ENCODE measurements around the gene ARHGEF17. TPM values are rescaled to one million over a fixed set of nuclear protein-coding genes. Genes with fewer than 3 reads are reported as not detected.
"Not testable (repeated sequence)": the region's sequence is repeated elsewhere in the genome, so short reads cannot be mapped to it uniquely, and the experiment has no call there.

The ARHGEF17 gene
- total RNA-seq, 1 donor from 2014 or later: 16.3 TPM

DNA sequence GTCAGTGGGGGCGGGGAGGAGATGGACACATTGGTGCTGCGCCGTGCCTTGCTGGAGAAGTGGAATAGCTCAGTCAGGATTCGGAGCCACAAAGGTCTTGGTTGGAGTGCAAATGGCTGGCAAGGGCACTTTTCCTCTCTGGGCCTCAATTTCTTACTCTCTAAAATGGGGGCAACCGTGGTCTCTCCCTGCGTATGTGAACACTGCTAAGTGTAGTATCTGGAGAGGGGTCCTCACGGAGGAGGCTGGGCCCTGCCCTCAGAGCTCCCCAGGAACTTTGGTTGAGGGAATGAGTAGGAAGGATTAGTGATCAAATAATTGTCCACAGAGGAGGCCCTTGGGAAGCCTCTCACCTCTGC lies 35.4 kb upstream of the ARHGEF17 start:
- no peak for FAIRE-seq
- DNase-seq (ENCODE audit: low spot score in 2 of 2): no peak

DNA sequence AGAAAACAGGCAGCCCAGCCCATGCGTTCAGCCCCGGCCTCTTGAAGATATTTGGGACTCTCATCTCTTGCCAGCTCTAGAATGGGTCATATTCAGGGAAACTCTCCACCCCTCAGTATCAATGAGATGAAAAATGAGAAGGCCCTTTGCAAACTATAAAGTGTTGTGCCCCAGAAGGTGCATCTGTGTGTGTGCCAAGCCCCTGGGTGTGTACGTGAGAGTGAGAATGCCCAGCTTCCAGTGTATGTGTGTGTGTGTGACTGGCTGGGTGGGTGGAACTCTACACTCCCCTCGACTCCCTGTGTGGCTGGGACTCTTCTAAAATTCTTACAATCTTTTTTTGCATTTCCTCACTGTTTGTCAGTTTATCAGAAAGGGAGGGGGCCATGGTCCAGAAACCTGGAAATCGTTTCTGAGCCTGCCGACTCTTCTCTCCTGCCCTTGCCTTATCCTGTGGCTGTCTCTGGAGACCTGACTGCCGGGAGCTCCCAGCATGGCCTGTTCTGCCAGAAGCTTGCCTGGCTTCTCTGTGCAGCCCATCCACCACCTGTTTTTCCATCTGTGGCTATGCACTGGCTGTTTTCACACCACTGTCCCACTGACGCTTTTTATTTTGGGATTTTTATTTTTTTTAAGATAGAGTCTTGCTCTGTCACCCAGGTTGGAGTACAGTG lies 34.7 kb upstream of the ARHGEF17 start:
- no peak for FAIRE-seq
- DNase-seq (ENCODE audit: low spot score in 2 of 2): no peak

DNA sequence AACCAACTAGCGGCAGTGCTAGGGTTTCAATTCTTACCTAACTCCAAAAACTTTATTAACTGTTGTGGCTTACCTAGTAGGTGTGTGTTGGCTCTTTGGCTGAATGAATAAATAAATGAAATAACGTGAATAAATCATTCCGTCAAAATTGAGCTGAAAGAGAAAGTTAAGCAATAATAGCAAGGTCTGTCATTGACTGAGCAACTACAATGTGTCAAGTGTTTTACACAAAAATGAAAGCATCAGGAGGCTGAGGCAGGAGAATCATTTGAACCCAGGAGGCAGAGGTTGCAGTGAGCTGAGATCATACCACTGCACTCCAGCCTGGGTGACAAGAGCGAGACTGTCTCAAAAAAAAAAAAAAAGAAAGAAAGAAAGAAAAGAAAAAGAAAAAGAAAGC lies 33.9 kb upstream of the ARHGEF17 start:
- DNase-seq (ENCODE audit: low spot score in 2 of 2); FAIRE-seq: not testable (repeated sequence)

DNA sequence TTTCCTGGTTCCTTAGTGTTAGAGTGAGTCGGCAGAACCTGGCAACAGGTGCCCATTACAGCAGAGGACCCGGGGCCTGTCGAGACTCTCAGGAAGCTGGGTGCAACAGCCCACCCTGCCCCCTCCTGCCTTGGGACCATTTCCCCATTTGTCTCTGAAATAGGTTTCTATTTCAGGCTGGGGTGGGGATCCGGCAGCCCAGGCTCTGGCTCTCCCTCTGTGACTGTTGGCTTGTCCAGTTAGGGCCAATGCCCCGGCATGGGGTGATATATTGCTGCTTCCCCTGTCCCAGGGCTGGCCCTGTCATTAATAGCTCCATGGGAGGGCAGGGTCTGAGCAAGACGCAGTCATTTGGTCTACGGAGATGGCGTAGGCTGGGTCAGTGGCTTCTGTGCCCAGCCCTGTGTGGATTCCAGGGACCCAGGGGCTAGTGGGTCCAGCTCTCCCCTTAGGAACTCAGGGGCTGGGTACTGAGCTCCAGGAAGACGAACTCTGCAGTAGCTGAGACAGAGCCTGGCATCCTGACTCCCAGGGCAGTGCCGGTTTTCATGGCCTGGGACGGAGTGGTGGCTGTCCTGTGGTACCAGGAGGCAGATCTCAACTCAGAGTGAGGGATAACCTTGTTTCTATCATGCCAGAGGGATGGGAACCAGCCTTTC lies 33.2 kb upstream of the ARHGEF17 start:
- FAIRE-seq (no peak), DNase-seq (ENCODE audit: low spot score in 2 of 2) (no peak)

DNA sequence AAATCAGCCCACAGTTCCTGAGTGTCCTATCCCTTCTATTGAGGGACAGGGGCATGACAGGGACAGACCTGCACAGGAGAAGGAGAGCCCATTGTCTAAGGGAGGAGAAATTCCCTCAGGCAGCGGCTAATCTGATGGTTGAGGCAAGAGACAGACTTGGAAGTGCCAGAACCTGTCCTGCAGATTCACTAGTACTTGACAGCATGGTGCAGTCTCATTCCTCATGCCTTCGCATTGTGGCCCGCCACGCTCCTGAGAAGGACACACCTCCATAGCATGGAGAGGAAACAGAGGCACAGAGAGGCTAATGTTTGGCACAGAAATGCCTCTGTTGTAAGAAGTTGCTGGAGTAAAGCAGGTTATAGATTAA lies 32.7 kb upstream of the ARHGEF17 start:
- no peak for FAIRE-seq
- DNase-seq (ENCODE audit: low spot score in 2 of 2): no peak

DNA sequence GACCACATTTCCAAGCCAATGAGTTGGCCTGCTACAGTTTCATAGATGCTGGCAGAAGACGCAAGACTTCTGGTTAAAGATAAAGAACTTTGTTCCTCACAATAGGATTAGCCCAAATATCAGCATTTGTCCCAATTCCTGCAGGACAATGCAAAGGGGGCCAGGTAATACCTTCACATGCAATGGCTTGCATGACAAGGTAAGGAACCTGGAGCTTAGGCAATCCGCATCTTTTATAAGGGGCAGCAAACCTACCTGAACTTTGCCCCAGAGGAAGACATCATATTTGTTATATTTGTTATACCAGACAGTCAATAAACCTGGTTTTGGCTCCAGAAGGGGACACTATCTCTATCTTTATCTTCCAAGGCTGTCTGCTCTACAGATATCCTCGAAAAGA lies 30.6 kb upstream of the ARHGEF17 start:
- FAIRE-seq: no peak
- no peak for DNase-seq (ENCODE audit: low spot score in 2 of 2)

DNA sequence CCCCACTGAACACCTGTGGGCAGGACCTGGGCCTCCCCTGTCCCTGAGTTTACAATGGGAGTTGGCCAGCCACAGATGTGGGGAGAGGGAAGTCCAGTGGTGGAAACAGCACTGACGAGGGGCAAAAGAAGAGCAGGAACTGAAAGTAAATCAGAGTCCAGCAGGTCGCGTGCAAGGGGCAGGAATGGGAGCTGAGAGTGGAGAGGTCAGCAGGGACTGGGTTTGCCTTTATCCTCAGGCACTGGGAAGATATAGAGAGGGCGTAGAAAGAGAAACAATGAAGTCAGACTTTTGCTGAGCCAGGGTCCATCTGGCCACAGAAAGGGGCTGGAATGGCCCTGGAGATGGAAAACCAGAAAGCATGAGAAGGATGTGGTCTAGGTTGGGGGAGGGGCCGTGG lies 27.4 kb upstream of the ARHGEF17 start:
- no peak for DNase-seq (ENCODE audit: low spot score in 2 of 2)
- FAIRE-seq: no peak

DNA sequence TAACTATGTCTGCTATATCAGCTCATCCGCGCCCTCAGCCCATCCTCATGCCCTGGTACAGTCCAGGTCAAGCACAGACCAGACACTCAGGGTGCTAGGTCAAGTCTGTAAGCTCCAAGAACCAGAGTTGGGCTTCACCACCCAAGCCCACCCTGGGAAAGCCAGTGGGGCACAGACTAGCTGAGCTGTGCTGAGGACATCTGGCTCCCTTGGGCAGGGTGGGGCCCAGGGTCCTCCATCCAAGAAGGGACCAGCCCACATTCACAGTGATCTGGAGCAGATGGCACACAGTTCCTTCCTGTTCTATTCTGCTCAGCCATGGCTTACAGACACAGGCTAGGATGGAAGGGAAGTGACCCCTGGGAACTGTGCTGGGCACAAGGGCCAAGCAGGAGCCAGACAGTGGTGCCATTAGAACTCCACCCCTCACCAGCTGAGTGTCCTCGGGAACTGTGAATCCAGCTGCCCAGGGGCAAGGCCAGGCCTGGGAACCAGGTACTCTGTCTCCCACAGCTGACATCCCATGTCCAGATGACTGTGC lies 26.8 kb upstream of the ARHGEF17 start:
- DNase-seq (ENCODE audit: low spot score in 2 of 2) (no peak), FAIRE-seq (no peak)

DNA sequence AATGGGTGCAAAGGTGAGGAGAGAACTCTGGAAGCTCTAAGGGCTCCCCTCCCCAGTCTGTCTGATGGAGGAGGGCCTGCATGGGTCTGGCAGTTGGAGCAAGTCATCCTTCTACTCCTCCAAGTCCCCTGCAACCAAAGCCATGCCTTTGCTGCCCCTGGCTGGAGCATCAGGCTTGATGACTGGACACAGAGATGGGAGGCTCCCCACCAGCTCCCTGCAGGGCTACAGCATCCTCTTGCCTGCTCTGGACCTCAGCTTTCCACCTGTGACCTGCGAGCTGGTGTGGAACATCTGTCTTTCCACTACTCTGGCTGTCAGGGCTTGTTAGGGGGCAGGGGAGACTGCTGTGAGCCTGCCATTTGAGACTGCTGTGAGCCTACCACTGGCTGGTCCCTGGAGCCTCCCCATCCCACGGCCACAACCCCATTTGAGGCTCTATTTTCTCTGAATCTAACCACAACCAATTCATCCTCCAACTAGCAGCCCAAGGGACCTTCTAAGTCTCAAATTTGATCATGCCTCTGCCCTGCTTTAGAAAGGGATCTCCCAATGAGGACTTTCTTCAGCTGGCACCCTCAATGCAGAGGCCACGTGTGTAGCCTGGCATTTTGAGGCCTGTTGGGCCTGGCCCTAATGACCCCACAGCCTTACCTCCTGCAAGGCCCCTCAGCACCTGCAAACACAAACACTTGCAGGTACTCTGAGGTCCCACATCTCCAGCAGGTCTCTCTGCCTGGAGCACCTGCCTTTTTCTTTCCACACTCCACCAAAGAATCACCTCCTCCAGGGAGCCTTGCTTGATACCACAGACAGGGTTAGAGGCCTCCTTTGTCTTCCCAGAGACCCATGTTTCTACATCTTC lies 26.0 kb upstream of the ARHGEF17 start:
- FAIRE-seq: no peak

DNA sequence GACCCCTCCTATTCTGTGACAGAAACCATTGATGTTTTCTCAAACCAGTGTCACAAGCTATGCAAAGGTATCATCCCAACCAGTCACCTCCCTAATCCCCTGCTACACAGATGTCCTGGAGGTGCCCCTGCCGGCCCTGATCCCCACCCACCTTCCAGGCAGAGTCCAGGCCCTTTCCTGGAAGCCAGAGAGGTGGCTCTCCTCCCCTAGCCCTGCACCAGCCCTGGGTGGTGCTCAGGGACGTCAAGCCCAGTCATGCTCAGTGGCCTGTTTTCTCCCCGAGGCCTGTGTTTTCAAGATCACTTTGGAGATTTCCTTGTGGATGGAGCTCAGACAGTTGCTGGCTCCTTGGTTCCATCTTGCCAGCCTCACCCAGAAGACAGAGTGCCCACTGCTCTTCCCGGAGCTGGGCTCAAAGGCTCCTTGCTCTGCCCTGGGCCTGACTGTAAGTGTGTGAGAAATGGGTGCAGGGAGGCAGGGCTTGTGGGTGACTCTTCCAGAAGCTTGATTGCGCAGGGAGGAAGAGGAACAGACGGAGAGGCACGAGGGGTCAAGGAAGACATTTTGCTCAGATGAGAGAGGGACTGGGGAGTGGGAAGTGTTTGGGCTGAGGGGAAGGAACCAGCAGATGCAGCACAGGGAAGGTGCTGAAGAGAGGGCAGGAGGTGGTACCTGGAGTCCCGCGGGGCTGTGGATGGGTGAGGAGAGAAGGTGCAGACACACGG lies 24.6 kb upstream of the ARHGEF17 start:
- FAIRE-seq (no peak), DNase-seq (ENCODE audit: low spot score in 2 of 2) (no peak)

More for the DNA sequence above, 26.0 kb upstream of the ARHGEF17 start:
- no peak for DNase-seq (ENCODE audit: low spot score in 2 of 2)

DNA sequence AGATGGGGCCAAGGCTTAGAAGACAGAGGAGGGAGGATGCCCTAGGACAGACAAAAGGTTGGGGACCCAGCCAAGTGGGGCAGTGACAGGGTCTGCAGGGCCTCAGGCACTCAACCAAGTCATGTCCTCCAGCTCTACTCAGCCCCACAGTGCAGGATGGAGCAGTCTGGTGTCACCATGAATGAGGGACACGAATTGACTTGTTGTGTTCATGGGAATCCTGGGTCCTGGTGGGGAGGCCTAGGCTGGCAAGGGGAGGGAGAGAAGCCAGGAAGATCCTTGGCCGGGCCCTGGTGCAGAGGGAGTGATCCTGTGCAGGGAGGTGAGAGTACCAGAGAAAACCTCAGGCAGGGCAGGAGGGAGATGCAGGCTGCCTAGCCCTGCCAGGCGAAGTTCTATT lies 24.0 kb upstream of the ARHGEF17 start:
- no peak for FAIRE-seq
- no peak for DNase-seq (ENCODE audit: low spot score in 2 of 2)

DNA sequence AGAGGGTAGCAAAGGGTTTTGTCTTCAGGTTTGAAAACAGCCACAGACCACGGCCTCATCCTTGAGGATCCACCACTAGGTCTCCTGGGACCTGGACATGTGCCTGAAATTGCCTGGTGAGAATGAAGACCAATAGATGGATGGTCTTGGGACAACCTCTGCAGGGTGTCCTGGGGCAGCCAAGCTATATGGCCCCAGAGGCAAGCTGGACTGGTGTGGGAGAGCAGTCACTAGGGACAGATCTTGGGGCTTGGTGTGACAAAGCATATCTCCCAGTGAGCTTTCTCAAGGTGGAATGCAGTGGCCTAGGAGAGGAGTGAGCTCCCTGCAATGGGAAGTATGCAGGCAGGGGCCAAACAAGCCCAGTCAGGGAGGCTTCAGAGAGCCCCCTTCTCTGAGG lies 22.4 kb upstream of the ARHGEF17 start:
- no peak for FAIRE-seq
- DNase-seq (ENCODE audit: low spot score in 2 of 2): no peak

DNA sequence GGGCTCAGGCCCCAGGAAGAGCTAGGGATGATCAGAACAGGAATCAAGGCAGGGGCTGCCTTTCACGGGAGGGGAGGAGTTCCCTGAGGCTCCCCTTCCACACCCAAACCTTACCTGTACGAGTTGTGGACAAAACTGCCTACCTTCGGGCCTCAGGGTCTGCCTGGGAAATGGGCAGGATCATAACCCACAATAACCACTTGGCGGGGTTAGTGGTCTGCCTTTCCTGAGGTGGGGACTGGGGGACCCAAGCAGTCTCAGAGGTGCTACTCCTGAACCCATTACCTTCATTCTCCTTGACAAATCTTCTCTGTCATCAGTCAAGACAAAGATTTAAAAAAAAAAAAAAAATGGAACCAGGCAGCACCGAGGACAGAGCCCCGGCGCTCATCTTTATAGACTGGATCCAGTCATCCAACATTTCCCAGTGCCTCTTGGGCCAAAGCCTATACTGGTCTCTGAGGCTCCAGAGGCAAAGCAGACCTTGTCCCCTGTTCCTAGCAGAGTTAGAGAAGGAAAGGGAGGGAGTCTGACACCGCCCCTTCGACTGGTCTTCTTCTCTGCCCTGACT lies 21.8 kb upstream of the ARHGEF17 start:
- FAIRE-seq (no peak), DNase-seq (ENCODE audit: low spot score in 2 of 2) (no peak)

DNA sequence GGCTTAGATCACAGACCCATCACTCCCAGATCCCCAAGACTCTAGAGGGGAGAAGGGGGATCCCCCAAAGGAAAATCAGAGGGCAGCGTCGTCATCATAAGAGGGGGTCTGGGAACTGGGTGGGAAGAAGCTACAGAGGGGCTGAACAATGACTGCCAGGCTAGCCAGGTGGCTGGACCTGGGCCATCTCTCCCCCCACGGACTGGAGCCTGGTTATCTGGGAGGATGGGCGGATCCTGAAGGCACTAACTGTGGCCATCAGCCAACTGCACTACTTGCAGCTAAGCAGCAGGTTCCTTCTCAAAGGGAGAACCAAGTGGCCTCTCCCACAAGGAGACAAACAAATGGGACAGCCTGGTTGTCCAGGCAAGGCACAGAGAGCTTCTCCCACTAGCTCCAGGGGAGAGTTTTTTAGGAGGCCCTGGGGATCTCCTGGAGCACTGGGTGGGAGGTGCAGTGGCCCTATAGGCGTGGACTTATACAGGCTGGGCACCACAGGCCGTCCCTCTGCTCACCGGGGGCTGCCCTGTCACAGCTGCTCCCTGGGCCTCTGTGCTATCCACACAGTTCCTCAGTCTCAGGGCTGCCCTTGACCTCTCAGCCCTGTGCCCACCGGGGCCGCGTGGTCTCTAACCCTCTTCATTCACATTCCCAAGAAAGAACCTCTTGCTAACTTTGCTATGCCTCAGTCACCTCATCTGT lies 20.5 kb upstream of the ARHGEF17 start:
- DNase-seq (ENCODE audit: low spot score in 2 of 2): no peak
- no peak for FAIRE-seq

DNA sequence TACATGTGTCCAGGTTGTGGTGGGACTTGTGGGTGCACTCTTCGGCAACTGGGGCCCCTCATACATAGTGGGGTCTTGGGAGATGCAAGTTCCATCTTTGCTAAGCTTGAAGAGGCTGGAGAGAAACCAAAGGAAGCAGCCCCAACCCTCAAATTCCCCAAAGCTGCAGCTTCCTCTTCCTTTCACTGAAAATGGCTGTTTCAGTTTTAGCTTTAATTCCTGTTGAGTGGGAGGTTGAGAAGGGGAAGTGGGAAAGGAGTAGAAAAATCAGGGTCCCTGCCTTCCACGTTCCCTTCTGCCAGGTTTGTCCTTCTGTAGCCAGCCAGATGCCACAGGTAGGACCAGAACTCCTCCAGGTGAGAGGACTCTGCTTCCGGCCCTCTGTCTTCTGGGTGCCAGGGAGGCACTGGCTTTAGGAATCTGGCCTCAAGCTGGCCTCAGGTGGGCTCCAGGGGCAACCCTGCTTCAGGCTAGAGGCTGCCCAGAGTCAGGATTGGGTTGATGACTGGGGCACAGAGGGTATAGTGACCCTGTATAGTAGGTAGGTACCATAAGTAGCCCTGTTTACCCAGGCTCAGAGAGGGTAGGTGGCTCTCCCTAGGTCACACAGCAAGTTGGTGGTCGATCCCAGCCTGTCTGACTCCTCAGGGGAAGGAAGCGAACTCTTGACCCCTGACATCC lies 19.7 kb upstream of the ARHGEF17 start:
- FAIRE-seq (no peak), DNase-seq (ENCODE audit: low spot score in 2 of 2) (no peak)

DNA sequence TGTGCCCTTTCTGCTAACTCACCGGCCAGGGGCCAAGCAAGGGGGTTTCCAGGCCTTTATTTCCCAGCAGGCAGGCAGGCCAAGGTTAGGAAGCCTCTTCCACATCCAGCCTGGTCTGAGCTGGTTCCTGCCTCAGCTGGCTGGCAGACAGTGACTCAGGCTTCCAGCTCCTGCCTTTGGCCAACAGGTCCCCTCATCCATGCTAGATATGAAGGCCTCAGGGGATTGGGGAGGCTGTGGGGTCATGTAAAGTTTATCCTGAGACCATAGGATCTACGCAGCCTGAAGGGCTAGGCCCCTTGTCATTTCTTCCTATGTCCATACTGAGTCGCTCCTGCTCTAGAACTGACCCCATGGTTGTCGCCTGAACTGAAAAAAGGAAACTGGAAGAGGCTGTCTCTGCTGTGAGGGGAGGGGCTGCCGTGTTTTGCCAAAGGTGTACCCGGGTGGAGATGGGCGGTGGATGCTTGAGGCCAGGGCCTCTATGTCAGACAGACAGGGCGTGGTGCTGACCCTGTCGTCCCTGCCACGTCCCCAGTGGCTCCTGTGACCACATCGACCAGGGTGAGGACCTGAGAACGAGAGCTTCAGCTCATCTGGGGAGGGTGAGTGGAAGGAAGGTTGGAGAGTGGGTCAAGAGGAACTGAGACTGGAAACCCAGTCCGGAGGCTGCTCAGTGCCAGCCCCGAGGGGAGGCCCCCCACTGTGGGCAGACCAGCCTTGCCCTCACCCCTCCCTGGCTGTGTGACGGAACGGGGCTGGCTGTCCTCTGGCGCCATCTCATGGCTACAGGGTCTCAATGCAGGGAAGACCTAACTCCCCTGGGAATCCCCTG lies 19.0 kb upstream of the ARHGEF17 start:
- no peak for FAIRE-seq

DNA sequence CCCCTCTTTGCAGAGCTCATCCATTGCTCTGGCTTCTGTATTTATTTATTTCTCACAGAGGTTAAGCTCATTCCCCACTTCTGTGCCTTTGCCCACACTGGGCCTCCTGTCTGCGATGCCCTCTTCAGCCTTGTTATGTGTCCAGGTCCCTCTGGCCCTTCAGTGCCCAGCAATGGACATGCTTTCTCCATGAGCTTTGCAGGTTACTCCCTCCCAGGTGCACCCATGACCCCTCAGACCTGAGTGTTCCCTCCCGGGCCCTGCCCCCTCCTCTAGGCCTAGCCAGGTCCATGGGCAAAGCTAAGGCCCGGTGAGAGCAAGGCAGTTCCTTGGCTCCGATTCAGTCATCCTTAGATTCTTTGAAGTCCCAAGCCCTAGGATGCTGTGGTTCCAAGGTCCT lies 17.5 kb upstream of the ARHGEF17 start:
- DNase-seq (ENCODE audit: low spot score in 2 of 2): no peak
- no peak for FAIRE-seq

More for the DNA sequence above, 19.0 kb upstream of the ARHGEF17 start:
- DNase-seq (ENCODE audit: low spot score in 2 of 2): peak; percentile 63 to 89

DNA sequence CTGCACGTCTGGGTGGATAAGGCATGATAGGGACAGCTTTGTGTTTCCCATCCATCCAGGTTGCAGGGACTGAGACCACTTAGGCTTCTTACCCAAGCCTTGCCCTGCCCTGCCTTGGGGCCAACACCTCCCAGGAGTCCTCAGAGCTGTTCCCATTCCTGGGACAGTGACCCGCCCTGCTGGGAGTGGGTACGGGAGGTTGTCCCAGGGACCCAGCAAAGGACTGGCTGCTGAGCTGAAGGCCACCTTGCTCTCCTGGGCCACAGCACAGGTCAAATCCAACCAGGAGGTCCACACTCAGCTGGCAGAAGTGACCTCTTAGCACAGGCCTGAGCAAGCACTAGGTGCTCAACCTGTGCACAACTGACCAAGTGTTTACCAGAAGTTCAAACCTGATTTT lies 16.9 kb upstream of the ARHGEF17 start:
- DNase-seq (ENCODE audit: low spot score in 2 of 2) (no peak), FAIRE-seq (no peak)

Data from frontal cortex (tissue), 4 donors.